Stimulated activated CD4-positive, alpha-beta T cell treated with anti-CD3 and anti-CD28 coated beads, Interleukin-12 subunit alpha, Interleukin-12 subunit beta, amount 100 ng/mL, for 24 hours (primary cell): ENCODE results near the gene SRCAP.
"Not testable (repeated sequence)": the region's sequence is repeated elsewhere in the genome, so short reads cannot be mapped to it uniquely, and the experiment has no call there.

Experiments used
- DNase-seq, 2 experiments: peaks; one replicate each; pipeline ENCODE4 v3.0.0-alpha.2; 2020; ENCODE audit warnings: low read depth in 2 of 2

SRCAP gene

DNA sequence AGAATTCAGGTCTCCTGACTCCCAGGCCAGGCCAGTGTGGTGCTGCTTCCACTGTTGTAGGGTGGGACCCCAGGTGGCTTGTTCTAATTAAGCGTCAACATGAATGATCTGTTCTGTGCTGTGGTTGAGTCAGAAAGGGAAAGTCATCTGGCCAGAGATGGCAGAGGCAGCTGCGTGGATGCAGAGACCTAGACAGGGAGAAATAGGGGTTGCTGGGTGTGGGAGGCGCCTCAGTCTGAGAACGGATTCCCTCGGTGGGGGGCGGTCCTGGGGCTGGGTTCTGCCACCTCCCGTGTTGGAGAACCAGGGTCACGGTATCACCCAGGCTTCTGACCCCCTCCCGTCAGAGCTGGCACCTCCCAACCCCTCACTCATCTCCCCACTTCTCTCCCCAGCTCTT lies 35.2 kb upstream of the SRCAP start:
- no peak for DNase-seq

DNA sequence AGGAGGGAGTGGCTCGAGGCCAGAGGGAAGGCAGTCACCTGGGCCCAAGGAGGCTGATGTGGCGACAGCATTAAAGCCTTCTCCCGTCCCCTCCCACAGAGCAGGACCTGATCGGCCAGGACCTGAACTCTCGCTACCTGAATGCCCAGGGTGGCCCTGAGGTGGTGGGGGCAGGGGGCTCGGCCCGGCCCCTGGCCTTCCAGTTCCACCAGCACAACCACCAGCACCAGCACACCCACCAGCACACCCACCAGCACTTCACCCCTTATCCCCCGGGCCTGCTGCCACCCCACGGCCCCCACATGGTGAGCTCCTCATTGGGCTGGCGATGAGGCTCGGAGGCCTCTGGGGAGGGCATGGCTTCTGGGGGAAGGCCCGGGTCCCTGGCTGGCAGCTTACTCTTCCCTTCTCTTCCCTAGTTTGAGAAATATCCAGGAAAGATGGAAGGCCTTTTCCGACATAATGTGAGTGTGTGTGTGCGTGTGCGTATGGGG lies 34.3 kb upstream of the SRCAP start:
- DNase-seq, result no peak

DNA sequence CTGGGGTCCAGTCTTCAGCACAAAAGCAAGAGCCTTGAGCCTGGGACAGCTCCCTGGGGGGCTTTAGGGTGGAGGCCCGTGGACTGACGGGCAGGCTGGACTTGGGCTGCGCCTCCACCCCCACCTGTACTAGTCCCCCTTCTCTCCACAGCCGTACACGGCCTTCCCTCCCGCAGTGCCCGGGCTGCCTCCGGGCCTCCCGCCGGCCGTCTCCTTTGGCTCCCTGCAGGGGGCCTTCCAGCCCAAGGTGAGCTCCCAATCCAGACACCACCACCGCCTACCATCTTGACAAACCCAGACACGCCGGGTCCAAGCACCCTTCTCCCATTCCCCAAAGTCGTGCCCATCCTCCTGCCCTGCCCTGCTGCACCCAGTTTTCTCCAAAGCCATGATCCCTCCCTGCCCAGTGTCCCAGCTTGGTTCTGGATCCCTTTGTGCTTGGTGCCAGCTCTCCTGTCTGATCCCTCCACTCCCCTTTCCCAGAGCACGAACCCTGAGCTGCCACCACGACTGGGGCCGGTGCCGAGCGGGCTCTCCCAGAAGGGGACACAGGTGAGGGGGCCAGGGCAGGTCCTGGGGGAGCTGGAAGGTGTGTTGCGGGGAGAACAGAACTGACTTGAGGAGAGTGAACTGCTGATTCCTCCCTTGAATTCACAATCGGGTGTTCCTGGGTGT lies 33.7 kb upstream of the SRCAP start:
- DNase-seq, result no peak

GRCh38 chr16:30665830-30666190 lies 33.2 kb upstream of the SRCAP start:
- no peak for DNase-seq

DNA sequence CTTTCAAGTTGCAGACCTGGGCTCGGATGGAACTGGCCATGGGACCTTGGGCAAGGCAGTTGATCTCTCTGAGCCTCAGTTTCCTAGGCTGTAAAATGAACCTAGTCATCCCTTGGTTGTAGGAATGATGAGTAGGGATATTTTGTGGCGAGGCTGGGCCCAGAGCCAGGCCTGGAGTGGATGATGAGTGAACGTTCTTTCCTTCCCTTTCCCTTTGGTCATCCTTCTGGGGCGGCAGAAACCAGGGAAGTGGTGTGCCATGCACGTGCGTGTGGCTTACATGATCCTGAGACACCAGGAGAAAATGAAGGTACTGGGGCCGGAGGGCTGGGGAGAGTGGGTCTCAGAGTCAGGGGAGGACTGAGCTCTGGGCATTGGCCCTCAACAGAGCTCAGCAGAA lies 32.3 kb upstream of the SRCAP start:
- no peak for DNase-seq

DNA sequence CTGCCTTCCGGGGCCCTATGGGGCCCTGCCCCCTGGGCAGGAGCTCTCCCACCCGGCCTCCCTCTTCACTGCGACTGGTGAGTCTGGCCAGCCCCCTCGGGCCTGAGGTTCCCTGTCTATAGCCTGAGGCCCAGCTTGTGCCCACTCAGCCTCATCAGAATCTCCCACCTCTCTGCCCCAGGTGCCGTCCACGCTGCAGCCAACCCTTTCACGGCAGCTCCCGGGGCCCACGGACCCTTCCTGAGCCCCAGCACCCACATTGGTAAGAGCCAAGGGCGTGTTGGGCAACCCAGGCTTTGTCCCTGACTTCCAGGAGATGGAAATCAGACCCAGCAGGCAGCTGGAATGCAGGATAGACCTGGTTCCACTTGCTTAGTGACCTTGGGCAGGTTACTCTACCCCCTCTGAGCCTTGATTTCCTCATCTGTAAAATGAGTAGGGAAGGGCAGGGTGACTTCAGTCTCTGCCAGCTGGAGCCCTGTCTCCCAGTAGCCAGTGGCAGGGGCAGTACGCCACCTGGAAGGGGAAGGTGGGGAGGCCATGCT lies 31.5 kb upstream of the SRCAP start:
- no peak for DNase-seq

DNA sequence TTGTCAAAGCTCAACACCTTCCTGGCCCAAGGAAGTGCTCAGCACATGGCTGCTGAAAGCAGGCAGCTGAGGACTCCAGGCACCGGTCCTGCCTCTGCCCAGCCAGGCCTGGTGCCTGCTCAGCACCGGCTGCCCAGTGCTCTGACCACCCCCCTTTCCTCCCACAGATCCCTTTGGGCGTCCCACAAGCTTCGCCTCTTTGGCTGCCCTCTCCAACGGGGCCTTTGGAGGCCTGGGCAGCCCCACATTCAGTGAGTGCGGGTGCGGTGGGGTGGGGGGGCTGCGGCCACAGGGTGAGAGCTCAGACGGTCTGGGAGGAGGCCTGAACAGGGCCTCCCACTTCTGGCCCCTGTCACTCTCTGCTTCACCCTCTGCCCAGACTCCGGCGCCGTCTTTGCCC lies 30.6 kb upstream of the SRCAP start:
- DNase-seq, result no peak

GRCh38 chr16:30669026-30669902 lies 29.7 kb upstream of the SRCAP start:
- DNase-seq, result no peak

DNA sequence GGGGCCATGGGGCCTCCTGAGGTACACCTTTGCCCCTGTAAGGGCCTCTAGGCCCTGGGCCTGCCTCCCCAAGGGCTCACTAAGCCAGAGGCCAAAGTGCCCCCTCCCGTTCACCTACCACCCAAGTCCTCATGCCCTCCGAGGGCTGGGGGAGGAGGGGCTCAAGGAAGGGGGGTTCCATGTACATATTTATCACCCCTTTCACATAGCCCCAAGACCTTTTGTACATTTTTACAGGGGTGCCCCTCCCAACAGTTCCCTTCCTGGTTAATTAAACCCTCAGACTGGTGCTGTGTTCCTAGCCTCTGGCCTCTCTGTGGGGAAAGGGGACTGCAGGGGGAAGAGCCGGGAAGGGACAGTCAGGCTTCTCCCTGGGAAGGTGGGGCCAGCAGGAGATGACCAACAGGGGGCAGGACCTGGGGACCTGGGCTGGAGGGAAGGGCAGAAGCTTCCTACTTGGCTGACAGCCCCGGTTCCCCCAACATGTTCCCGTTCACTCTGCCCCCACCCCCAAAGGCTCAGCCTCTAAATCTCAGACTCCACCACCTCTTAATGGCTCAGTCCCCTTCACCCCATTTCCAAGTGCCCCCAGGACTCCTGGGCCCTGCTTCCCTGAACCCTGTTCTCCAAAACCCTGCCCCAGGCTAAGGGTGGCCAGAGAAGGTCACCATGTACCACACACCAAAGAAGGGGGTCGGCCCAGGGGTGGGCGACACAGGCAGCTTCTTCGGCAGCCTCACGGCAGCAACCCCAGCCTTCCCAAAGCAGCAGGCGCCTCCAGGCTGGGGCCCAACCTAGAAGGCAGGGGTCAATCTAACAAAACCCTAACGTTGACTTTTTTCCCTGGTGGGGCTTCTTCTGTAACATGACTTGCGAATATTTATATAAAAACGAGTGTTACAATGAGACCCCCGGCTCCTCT lies 28.8 kb upstream of the SRCAP start:
- DNase-seq, result no peak

- no peak for DNase-seq
These were observed 23.8 kb upstream of the SRCAP start for GRCh38 chr16:30675143-30675542.

DNA sequence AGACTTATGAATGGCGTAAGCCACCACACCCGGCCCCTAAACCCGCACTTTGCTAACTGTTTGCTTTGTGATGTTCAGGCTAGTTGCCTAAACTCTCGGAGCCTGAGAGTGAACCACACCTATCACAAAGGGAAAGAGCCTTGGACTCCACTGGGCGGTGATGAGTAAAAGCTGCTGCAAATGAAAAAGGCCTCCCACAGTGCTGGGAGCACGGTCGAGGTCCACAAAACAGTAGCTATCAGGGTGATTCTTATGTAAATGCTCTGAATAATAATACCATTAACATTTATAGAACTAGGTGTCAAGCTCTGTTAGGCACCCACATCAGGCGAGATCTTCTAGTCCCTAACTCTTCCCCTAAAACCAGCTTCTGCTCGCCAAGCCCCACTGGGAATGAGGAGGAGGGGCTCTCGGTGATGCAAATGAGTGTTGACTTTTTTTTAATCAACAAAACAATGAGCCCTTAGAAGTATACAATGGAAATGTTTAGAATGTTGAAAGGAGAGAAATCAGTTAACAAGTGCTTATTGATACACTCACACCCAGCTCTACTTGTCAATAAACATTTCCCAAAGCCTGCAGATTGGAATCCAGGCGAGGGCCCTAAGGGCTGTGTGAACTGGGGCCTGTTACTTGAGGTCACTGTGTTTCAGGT lies 20.9 kb upstream of the SRCAP start:
- no peak for DNase-seq

- DNase-seq, result no peak
These were observed 20.4 kb upstream of the SRCAP start for GRCh38 chr16:30678586-30678970.

DNA sequence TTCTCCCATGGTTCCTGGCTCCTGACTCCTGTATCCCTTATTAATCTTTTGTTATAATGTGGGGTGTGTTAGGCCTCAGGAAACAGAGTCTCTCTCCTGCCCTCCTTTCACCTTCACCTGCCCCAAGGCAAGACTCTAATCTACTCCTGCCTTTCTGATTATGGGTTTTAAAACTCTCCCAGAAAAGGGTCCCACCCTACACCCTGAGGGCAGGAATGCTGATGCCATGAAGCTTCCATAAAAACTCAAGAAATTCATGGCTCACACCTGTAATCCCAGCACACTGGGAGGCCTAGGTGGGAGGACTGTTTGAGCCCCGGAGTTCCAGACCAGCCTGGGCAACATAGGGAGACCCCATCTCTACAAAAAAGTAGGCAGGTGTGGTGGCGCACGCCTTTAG lies 18.6 kb upstream of the SRCAP start:
- DNase-seq, result no peak

DNA sequence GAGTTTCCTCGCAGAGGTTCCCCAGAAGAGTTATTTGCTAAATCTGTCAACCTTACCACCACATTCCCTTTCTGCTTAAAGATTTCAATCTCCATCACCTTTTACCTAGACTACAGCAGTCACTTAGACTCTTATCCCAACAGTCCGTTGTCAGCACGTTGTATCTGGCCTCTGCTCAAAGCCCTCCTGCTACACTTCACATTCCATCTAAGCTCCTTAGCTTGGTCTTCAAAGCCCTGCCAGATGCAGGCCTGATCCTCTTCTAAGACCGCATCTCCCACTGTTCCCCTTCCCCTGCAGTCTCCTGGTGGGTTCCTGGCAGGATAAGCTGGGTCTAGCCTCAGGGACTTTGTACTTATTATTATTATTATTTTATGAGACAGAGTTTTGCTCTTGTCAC lies 10.3 kb upstream of the SRCAP start:
- no peak for DNase-seq

- no peak for DNase-seq
These were observed 7.1 kb upstream of the SRCAP start for GRCh38 chr16:30691907-30692306.

DNA sequence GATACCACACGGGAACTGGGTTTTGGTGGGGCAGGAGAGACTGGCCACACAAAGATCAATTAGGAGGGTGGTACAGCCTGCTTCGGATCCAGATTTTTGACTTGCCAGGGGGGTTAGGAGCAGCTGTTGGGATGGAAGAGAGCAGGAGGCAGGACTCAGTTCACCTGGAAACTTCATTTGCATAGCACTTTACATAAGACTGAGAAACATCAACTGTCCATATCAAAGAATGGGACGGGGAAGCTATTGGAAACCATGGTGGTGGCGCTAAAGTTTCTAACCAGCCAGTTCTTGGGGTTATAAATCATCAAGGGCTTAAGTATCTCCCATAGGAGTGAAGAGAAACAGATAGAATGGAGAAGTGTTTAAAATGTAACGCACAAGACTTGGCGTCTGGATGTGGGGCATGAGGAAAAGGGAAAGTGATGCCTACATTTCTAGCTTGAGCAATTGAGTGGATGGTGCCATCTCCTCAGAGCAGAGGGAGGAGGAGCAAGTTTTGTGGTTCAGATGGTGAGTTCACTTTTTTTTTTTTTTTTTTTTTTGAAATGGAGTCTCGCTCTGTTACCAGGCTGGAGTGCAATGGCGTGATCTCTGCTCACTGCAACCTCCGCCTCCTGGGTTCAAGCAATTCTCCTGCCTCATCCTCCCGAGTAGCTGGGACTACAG lies 6.4 kb upstream of the SRCAP start:
- DNase-seq, result no peak

DNA sequence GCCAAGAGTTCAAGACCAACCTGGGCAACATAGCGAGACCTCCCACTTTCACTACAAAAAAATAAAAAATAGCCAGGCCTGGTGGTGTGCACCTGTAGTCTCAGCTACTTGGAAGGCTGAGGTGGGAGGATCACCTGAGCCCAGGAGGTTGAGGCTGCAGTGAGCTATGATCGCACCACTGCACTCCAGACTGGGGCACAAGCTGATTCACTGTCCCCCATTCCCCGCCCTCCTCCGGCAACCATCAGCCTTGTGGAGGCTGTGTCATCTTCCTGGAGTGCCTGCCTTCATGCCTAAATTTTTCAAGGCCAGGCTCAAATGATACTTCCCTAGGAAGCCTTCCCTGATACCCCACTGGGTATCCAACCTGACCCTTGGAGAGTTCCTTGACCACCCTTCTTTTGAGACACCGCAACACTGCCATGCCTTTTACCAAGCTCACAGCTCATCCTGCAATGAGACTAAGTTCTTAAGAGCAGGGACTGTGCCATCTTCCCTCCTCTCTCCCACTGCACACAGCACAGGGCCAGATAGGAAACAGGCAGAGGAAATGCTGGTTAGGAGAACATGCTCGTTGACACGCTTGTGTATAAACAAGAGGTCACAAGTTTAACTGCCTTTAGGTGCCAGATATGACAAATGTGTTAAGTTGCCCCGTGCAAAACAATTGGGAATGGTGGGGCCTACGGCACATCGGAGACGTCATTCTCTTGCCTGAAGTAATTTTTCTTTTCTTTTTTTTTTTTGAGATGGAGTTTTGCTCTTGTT lies 3.9 kb upstream of the SRCAP start:
- DNase-seq, result no peak

GRCh38 chr16:30696646-30697045 lies 2.3 kb upstream of the SRCAP start:
- DNase-seq, result not testable (repeated sequence)

DNA sequence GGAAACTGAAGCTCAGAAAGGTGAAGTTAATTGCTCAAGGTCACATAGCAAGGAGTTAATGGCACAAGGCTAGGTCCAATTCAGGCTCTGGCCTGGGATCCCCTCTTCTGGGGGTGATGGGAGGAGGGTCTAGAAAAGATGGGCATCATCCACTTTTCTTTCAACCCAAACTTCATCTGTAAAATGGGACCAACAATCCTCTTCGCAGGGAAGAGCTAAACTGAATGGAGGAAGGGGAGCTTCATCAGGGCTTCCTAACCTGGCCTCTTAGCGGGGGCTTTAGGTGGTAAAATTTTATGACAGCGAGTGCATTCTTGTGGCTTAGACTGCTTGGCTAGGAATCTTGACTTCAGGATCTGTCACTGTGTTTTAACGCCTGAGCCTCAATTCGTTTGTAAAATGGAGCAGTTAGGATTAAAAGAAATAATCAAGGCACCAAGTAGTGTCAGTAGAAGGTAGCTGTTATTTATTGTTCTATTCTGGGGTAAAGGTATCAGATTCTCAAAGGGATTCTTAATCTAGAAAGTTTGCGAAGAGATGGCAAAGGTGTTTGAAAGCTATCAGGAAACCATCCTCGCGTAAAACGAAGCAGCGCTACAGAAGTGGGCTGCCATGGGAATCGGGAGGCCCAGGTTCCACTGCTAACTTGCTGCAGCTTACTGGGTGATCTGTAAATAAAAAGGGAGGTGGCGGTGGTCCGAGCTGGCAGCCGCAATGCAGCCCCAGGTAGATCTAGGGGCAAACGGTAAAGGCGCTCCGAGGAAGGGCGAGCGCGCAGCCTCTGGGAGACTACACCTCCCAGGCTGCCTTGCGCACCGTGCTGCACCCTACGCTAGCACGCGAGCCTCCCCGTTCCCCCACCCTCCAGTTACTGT lies 1.5 kb upstream of the SRCAP start:
- no peak for DNase-seq
